Thoracic aorta (tissue), 2 donors: ENCODE data around the gene USP10. TPM values are rescaled to one million over a fixed set of nuclear protein-coding genes. Genes with fewer than 3 reads are reported as not detected.
A peak's percentile ranks its signal among the peaks of the same experiment; 100 is the strongest.

Experiments
- ATAC-seq: fragments of 150-250 bp; one replicate; pipeline ENCODE4 v1.8.0; 2017; ENCODE audit warnings: low read depth; ENCODE audit not compliant: insufficient number of reproducible peaks, low FRiP score
- DNase-seq: peaks from one replicate; pipeline ENCODE4 v3.0.0-alpha.2; 2020; ENCODE audit warnings: low spot score
- H3K27ac ChIP-seq, 2 donors: fragments of 200-600 bp; sonication (generic); 1 replicate in 1 of 2; 2 replicates in 1 of 2; pipeline ENCODE4 v1.5.1; 2016; ENCODE audit warnings: mild to moderate bottlenecking in 2 of 2, moderate library complexity in 2 of 2
- H3K27me3 ChIP-seq: fragments of 200-600 bp; sonication (generic); replicated peaks from 2 replicates; pipeline ENCODE4 v1.6.0; 2016; ENCODE audit warnings: mild to moderate bottlenecking; ENCODE audit not compliant: insufficient read depth
- H3K36me3 ChIP-seq: fragments of 200-600 bp; sonication (generic); one replicate; pipeline ENCODE4 v1.5.1; 2016
- H3K4me1 ChIP-seq, 2 donors: fragments of 200-600 bp; sonication (generic); 1 replicate in 1 of 2; 2 replicates in 1 of 2; pipeline versions ENCODE4 v1.5.1 to v1.6.0; 2016; ENCODE audit warnings: low read depth in 2 of 2, mild to moderate bottlenecking in 1 of 2; ENCODE audit not compliant: control insufficient read depth in 1 of 2
- H3K4me3 ChIP-seq: fragments of 200-600 bp; sonication (generic); 2 replicates; pipeline ENCODE4 v1.5.1; 2016; ENCODE audit warnings: mild to moderate bottlenecking
- H3K9me3 ChIP-seq: fragments of 200-600 bp; sonication (generic); 2 replicates; pipeline ENCODE4 v1.5.1; 2016
- CTCF ChIP-seq: fragments of 200-600 bp; sonication (generic); IDR thresholded peaks from one replicate; pipeline ENCODE4 v1.5.1; 2019; ENCODE audit warnings: antibody characterized with exemption
- total RNA-seq, 2 donors: library from RNA; depleted of rRNA; stranded (reverse); fragments of >200 nt; gene quantifications; one replicate each; pipeline versions ENCODE4 v1.1.0 to v1.2.3, GENCODE V29; 2016

USP10 gene
- total RNA-seq, 2 donors from 2014 or later: 36.7 to 85.2 TPM

DNA sequence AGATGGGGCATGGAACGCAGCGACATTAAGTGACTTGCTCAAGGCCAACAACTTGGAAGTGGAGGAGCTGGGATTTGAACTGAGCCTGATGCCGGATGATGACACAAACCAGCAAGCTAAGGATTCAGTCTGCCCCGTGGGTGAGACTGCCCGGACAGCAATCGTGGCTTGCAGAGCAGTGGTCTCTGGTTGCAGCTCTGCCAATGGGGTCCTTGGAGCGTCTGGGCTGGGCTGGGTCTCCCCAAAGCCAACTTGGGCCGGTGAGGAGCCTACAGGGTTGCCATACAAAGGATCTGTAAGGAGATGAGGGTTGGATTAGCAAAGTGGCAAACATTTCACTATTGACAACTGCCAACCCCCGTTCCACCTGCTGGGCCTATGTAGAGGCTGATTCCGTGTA, 117.4 kb downstream of the USP10 start:
- peaks cover 6 to 18% of the 10 kb centered on the region in 2 donors for H3K4me1 ChIP-seq
- no peaks in the 10 kb centered on the region for H3K27me3 ChIP-seq
- ATAC-seq: no peak
- no peak for TF ChIP-seq CTCF
- no peak for DNase-seq
- no peak overlapping the region for H3K27ac ChIP-seq
- no peaks in the 10 kb centered on the region for H3K9me3 ChIP-seq
- H3K4me3 ChIP-seq: no peak overlapping the region
- no peaks in the 10 kb centered on the region for H3K36me3 ChIP-seq

DNA sequence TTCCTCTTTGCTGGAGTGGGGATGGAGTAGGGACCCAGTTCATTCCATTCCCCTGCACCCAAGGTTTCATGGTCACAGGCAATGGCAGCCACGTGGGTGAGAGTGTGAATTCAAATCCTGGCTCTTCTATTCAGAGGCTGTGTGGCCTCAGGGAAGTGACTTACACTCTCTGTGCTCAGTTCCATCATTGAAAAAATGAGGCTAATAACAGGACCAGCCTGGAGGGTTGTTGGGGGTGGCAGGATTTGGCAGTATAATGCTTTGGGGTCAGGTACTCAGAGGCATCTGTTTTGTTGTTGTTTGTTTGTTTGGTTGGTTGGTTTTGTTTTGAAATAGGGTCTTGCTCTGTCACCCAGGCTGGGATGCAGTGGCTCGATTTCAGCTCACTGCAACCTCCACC, 117.8 kb downstream of the USP10 start:
- H3K27me3 ChIP-seq: no peaks in the 10 kb centered on the region
- ATAC-seq: no peak
- no peak overlapping the region for H3K4me3 ChIP-seq
- no peak for TF ChIP-seq CTCF
- H3K36me3 ChIP-seq: no peaks in the 10 kb centered on the region
- H3K4me1 ChIP-seq: peaks cover 6 to 18% of the 10 kb centered on the region in 2 donors
- no peaks in the 10 kb centered on the region for H3K9me3 ChIP-seq
- DNase-seq: no peak
- H3K27ac ChIP-seq: no peak overlapping the region

GRCh38 chr16:84818133-84818532, 118.3 kb downstream of the USP10 start:
- H3K9me3 ChIP-seq: no peaks in the 10 kb centered on the region
- DNase-seq (no peak), ATAC-seq (no peak)
- no peaks in the 10 kb centered on the region for H3K27me3 ChIP-seq
- no peak overlapping the region for H3K27ac ChIP-seq
- H3K36me3 ChIP-seq: no peaks in the 10 kb centered on the region
- no peak overlapping the region for H3K4me3 ChIP-seq
- peaks cover 6 to 18% of the 10 kb centered on the region in 2 donors for H3K4me1 ChIP-seq
- no peak for TF ChIP-seq CTCF

GRCh38 chr16:84818989-84819643, 119.3 kb downstream of the USP10 start:
- peak overlapping the region; percentile 74 for H3K4me3 ChIP-seq
- H3K36me3 ChIP-seq: no peaks in the 10 kb centered on the region
- ATAC-seq (no peak), DNase-seq (no peak)
- TF ChIP-seq CTCF: no peak
- peaks cover 6 to 18% of the 10 kb centered on the region in 2 donors for H3K4me1 ChIP-seq
- H3K27ac ChIP-seq: no peak overlapping the region
- H3K9me3 ChIP-seq: no peaks in the 10 kb centered on the region
- H3K27me3 ChIP-seq: no peaks in the 10 kb centered on the region

GRCh38 chr16:84819644-84820304, 120.0 kb downstream of the USP10 start, which contains the start of gene CRISPLD2:
TSS of gene CRISPLD2 (plus strand) at chr16:84819985. CDS start at chr16:84838496, 18,511 bp downstream.
- Histone ChIP-seq H3K4me1 (peaks cover 6 to 18% of the 10 kb centered on the region in 2 donors), H3K9me3 (no peaks in the 10 kb centered on the region), H3K27me3 (no peaks in the 10 kb centered on the region), H3K36me3 (no peaks in the 10 kb centered on the region), H3K4me3 (peak within 1 kb of the TSS; percentile 74), H3K27ac (no peak within 1 kb of the TSS)
- DNase-seq: peak; percentile 75
- peak; percentile 11 for TF ChIP-seq CTCF
- ATAC-seq: peak; percentile 72
